ENCODE results near the gene MTPN.

MTPN gene

DNA sequence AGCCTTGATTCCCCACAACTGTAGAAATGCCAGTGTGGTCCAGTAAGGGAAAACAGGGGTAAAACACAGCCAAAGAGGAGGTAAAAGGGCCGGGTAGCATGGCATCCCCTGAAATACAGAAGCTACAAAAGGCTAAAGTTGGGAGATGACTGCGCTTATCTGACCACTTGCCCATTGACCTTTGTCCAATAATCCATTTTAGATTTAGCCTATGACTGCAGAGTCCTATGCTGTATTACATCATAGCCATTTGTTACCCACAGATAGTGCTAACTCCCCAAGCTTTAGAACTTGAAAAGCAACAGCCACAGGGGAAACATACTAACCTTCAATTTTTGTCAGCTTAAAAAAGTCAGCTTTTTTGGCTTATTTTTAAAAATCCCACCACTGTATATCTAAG lies 26.2 kb downstream of the MTPN start:
- no peak for DNase-seq

- no peak for DNase-seq
Measured at GRCh38 chr7:135950429-135950828, 26.7 kb downstream of the MTPN start.

- DNase-seq: no peak
Measured at GRCh38 chr7:135946289-135947055, 30.7 kb downstream of the MTPN start.

- no peak for DNase-seq
Measured at GRCh38 chr7:135944753-135945152, 32.4 kb downstream of the MTPN start.

GRCh38 chr7:135943134-135943879 lies 33.9 kb downstream of the MTPN start:
- no peak for DNase-seq

- no peak for DNase-seq
Measured at GRCh38 chr7:135942614-135943013, 34.5 kb downstream of the MTPN start.

DNA sequence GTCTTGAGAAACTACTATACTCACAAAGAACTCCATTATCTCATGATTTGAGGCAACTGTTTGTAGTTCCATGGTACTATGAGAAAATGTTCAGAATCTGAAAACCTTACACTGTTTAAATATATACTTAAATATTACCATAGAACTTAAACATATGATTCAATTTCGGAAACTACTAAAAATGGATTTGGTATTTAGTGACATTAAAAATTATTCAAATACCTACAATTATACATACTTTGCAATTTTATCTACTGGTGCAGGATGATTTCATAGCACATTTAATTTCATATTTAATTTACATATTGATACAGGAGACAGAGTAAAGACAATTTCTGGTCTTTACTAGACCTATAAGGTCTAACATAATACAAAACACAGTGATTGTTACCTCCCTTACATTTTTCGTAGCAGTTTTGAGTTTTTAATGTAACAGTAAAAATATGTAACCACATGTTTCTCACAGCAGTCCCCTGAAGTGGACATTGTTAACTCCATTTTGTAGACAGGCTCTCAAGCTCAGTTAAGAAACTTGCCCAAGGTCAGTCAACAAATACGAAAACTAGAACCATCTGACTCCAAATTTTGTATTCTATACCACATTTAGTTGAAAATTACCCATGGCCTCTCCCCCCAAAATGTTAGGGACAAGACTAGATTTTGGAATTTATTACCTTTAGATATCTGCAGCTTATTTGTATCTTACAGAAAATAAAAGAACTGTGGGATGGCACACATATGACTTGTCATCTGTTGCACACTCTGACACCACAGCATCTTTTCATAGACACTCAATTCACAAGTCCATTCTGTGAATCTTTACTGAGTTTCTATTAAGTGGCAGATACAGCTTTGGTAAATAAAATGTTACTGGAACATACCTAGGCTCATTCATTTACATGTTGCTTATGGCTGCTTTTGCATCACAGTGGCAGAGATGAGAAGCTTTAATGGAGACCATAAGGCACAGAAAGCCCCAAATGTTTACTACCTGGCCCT lies 36.8 kb downstream of the MTPN start:
- DNase-seq: no peak

DNA sequence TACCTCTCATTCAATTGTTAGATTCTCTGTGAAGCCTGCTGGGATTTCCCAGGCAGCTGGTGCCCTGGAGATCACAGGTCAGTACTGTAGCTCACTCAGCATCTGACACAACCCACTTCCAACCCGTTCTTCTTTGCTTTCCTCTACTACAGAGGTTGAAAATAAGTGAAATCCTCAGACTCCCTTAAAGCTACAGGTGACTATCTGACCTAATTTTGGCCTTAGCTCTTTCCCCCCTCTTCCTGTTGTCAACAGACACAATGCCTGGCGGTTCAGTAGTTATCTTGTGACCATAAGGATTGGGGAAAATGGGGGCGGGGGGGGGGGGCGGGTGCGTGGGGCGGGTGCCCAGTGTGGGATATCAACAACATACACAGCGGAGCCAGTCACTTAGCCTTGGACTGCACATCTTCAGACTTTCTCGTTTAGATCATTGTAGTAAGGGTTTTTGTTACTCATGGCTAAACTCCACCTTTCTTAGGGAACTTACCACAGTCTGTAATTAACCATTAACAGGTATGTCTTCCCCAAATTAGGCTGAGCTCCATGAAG lies 37.8 kb downstream of the MTPN start:
- DNase-seq: no peak

DNA sequence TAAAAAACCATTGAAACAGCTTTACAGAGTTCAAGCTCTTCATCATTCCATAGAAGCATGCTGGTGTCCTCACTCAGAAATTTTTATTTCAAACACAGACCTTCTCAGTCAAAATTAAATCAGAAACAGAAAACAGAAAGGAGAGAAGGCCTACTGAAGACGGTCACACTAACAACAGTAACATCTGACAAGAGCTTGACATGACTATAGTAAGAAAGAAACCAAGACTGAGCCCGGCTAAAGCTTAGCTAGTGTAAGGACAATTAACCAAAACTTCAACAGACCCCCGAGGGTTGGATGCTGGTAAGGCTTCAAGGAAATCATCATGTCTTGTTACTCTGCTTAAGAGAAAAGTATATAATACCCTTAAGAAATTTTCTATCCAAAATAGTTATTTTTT lies 38.6 kb downstream of the MTPN start:
- DNase-seq: no peak

- DNase-seq: no peak
Measured at GRCh38 chr7:135938086-135938485, 39.1 kb downstream of the MTPN start.

- no peak for DNase-seq
Measured at GRCh38 chr7:135936497-135937217, 40.5 kb downstream of the MTPN start.

- DNase-seq: no peak
Measured at GRCh38 chr7:135934651-135935050, 42.5 kb downstream of the MTPN start.

DNA sequence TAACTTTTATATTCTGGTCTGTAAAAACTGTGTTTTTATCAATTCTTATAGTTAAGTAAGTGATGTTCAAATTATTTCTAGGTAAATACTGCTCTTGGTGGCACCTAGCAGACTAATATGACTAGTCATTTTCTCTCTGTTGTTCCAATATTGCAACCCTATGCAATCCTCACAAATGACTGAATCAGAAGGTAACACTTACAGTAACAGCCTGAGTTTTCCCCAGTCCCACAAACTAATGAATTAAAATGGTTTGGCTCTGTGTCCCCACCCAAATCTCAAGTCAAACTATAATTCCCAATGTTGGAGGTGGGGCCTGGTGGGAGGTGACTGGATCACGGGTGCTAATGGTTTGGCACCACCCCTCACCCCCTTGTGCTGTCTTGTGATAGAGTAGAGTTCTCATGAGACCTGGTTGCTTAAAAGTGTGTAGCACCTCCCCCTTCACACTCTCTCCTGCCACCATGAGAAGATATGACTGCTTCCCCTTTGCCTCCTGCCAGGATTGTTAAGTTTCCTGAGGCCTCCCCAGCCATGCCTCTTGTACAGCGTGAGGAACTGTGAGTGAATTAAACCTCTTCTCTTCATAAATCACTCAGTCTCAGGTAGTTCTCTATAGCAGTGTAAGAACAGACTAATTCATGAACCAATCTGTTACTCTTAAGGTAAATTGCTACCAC lies 43.5 kb downstream of the MTPN start:
- DNase-seq: no peak

GRCh38 chr7:135932131-135932530 lies 45.0 kb downstream of the MTPN start:
- no peak for DNase-seq

GRCh38 chr7:135930565-135931461 lies 46.3 kb downstream of the MTPN start:
- DNase-seq: no peak

- DNase-seq: no peak
Measured at GRCh38 chr7:135929722-135930141, 47.4 kb downstream of the MTPN start.

GRCh38 chr7:135929249-135929648 lies 47.9 kb downstream of the MTPN start:
- DNase-seq: no peak

DNA sequence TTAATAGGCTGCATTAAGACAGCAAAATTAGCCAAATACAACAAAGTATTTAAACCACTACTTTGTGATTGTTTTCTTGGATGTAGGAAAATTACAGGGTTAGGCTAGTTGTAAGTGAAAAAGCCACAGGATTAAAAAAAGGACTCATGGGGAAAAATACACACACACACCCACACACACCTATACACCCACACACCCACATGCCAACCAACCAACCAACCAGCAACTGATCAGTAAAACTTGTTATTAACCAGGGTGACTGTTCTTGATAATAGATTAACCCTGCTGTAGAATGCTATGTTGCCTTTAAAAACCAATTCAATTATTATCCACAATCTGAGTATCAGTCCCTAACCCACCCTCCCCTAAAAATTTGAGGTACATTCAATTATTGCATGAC lies 49.0 kb downstream of the MTPN start:
- DNase-seq: no peak

DNA sequence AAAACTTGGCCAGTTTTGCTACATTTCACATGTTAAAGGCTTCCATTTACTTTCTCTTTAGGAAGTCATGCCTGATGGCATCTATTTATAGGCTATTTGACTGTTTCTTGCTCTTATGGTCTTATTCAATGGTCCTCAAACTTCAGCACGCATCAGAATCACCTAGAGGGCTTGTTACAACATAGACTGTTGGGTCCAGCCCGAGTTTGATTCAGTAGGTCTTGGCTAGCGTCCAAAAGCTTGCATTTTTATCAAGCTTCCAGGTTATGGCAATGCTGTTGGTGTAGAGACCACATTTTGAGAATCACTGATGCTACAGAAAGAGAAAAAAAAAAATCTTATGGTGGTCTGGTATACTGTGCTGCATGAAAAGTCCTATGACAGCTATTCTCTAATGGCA lies 51.9 kb downstream of the MTPN start:
- no peak for DNase-seq

- DNase-seq: no peak
Measured at GRCh38 chr7:135924302-135924701, 52.9 kb downstream of the MTPN start.
